ENCODE data around the gene ATG4B. TPM values are rescaled to one million over a fixed set of nuclear protein-coding genes. Genes with fewer than 3 reads are reported as not detected.

Gene ATG4B
- total and polyA plus RNA-seq, 2 of the 4 experiments (the other 2 are of a cell fraction) = 113 to 146 TPM

- BruUV-seq (replicated peaks) = no TSS peak
Measured at GRCh38 chr2:241655516-241656189, 18.2 kb downstream of the ATG4B start.

More at GRCh38 chr2:241655516-241656189, 18.2 kb downstream of the ATG4B start:
- Histone ChIP-seq H3K14ac (replicated peaks; ENCODE audit: low read depth, low read length) (no peak overlapping the region), H3K23ac (ENCODE audit: low read depth, low read length) (no peak overlapping the region), H3K36me3 (ENCODE audit: control insufficient read depth, insufficient read depth, low read length) (peaks cover 61% of the 10 kb centered on the region), H3K4me1 (ENCODE audit: control insufficient read depth, insufficient read depth, low read length) (no peaks in the 10 kb centered on the region), H2AK9ac (replicated peaks; ENCODE audit: low read depth, low read length, poor library complexity) (no peak overlapping the region), H3K9me3 (ENCODE audit: control insufficient read depth, insufficient read depth, low read length) (no peaks in the 10 kb centered on the region), H3K9me1 (ENCODE audit: insufficient read depth, low read length) (0 out of 2 replicates have a peak, but pooled peaks cover 2% of the 10 kb centered on the region), H3K27me3 (ENCODE audit: control insufficient read depth, insufficient read depth, low read length) (no peaks in the 10 kb centered on the region), H2AFZ (replicated peaks; ENCODE audit: low read length, poor library complexity) (no peak overlapping the region), H4K20me1 (ENCODE audit: insufficient read depth, low read length) (peaks cover 12% of the 10 kb centered on the region), H3K4me2 (ENCODE audit: low read depth, low read length) (no peak overlapping the region), H3K18ac (ENCODE audit: low read depth, low read length) (no peak overlapping the region), H4K8ac (ENCODE audit: low read depth in 2 of 2, low read length in 2 of 2) (no peak overlapping the region), H3K4me3 (ENCODE audit: insufficient read depth, low read depth, low read length) (no peak overlapping the region), H3K27ac (ENCODE audit: insufficient read depth, low read length) (no peak overlapping the region), H2AK5ac (ENCODE audit: low read depth, low read length) (no peak overlapping the region), H4K5ac (ENCODE audit: low read depth, low read length) (no peak overlapping the region), H2BK15ac (ENCODE audit: low read depth, low read length) (no peak overlapping the region), H2BK5ac (ENCODE audit: low read depth, low read length, poor library complexity, severe bottlenecking) (no peak overlapping the region), H3K9ac (ENCODE audit: low read depth, low read length) (no peak overlapping the region), H2BK120ac (ENCODE audit: low read depth, low read length) (no peak overlapping the region), H3K56ac (ENCODE audit: extremely low read depth, insufficient read depth, low read length) (no peak overlapping the region), H3K79me1 (ENCODE audit: low read depth in 1 of 2, low read length in 2 of 2) (peaks cover 16 to 25% of the 10 kb centered on the region in 2 experiments; a peak in 3 of 4 replicates), H4K91ac (ENCODE audit: insufficient read depth, low read depth, low read length) (no peak overlapping the region), H3K4ac (ENCODE audit: low read depth, low read length) (no peak overlapping the region), H2BK20ac (ENCODE audit: low read depth, low read length) (no peak overlapping the region)
- TF ChIP-seq RCOR1 (IDR thresholded peaks at IDR 0.05; ENCODE audit: insufficient replicate concordance, low read length) (no peak), CEBPB (IDR thresholded peaks at IDR 0.05; ENCODE audit: low read depth, low read length) (no peak), BHLHE40 (IDR thresholded peaks at IDR 0.05; ENCODE audit: low read depth, low read length) (no peak), USF2 (IDR thresholded peaks at IDR 0.05; ENCODE audit: low read depth, low read length) (no peak), MAZ (IDR thresholded peaks at IDR 0.05; ENCODE audit: borderline replicate concordance, low read depth, low read length) (no peak), NFE2L2 (IDR thresholded peaks at IDR 0.05; ENCODE audit: low read depth, low read length) (no peak)
- DNase-seq = no peak
- in situ Hi-C loops (cut with MboI; ENCODE audit: low sequenced_read_pairs) (loop anchor here (25.0 kb wide), 1 partner anchor 793 kb away; the partner anchor contains the start of gene AGXT), dilution Hi-C loops (cut with HindIII; ENCODE audit: low sequenced_read_pairs, unreplicated experiment) (no loop called here), intact Hi-C loops (cut with micrococcal nuclease) (loop anchor here (5.0 kb wide), 1 partner anchor 298 kb away; the partner anchor contains the start of gene FARP2)
- CTCF ChIA-PET = no interaction called here
- no peak for ATAC-seq (ENCODE audit: low read depth)
- POLR2A ChIA-PET (ENCODE audit: unreplicated experiment) = interaction anchor here (0.6 kb wide), 1 partner anchor 66 kb away, joined by 4 read pairs; no protein-coding TSS in a partner anchor
- WGBS, 2 experiments (ENCODE audit: extremely low coverage in 2 of 2, insufficient read length in 1 of 2) = 92% methylated on average over 13 of the region's 17 CpGs; no CpG with 5 or more reads in 1 of the 2 experiments
